Spinal cord (tissue), 10 donors: ENCODE measurements around the gene ACP3. TPM values are rescaled to one million over a fixed set of nuclear protein-coding genes. Genes with fewer than 3 reads are reported as not detected.

ENCODE experiments used
- DNase-seq, 6 donors: peaks; one replicate each; pipeline versions ENCODE4 v3.0.0 to v3.0.0-alpha.2; 2013 to 2015; ENCODE audit warnings: low spot score in 6 of 6, low read depth in 4 of 6
- H3K27ac ChIP-seq: one replicate; pipeline ENCODE4 v1.5.1; 2013; ENCODE audit warnings: low read depth, low read length, control low read depth
- H3K27me3 ChIP-seq: one replicate; pipeline ENCODE4 v1.6.1; 2013; ENCODE audit warnings: low read length; ENCODE audit not compliant: control insufficient read depth, insufficient read depth
- H3K36me3 ChIP-seq: one replicate; pipeline ENCODE4 v1.6.1; 2013; ENCODE audit warnings: low read length; ENCODE audit not compliant: control insufficient read depth, insufficient read depth
- H3K4me1 ChIP-seq: one replicate; pipeline ENCODE4 v1.6.1; 2013; ENCODE audit warnings: low read length; ENCODE audit not compliant: control insufficient read depth, insufficient read depth
- H3K4me3 ChIP-seq: one replicate; pipeline ENCODE4 v1.5.1; 2013; ENCODE audit warnings: low read depth, low read length, control low read depth
- H3K9me3 ChIP-seq: one replicate; pipeline ENCODE4 v1.6.1; 2013; ENCODE audit warnings: low read length; ENCODE audit not compliant: control insufficient read depth, insufficient read depth
- WGBS: methylation state at CpG from one replicate; pipeline ENCODE4 v1.1.5; 2013; ENCODE audit warnings: missing lambda C conversion rate; ENCODE audit not compliant: insufficient coverage; 5-methylcytosine and 5-hydroxymethylcytosine counted together
- polyA plus RNA-seq, 2 donors: library from polyadenylated mRNA; unstranded; fragments of 120-200 nt; gene quantifications; one replicate each; pipeline ENCODE4 v1.2.1, GENCODE V29; 2013; ENCODE audit not compliant: insufficient read length in 2 of 2
- total RNA-seq, 2 donors: library from RNA; depleted of rRNA in 1 of 2; stranded (reverse); fragments of 120-200 nt in 1 of 2; fragments of >200 nt in 1 of 2; gene quantifications; one replicate each; pipeline versions ENCODE4 v1.2.3 to v1.2.4, GENCODE V29; 2013 to 2014
- donor health status: healthy.

ACP3 gene
- total and polyA plus RNA-seq, 4 donors, result 0.50 to 1.5 (median 0.95) TPM

- H3K4me3 ChIP-seq, result no peak overlapping the region
- no peak overlapping the region for H3K27ac ChIP-seq
- H3K9me3 ChIP-seq, result no peaks in the 10 kb centered on the region
- no peaks in the 10 kb centered on the region for H3K4me1 ChIP-seq
- no peaks in the 10 kb centered on the region for H3K27me3 ChIP-seq
- H3K36me3 ChIP-seq, result no peaks in the 10 kb centered on the region
- no peak for DNase-seq
- WGBS, result 90% methylated on average over 1 of the region's 3 CpGs
Measured at GRCh38 chr3:132311316-132311715, 5.9 kb upstream of the ACP3 start.

GRCh38 chr3:132311841-132312240, 5.4 kb upstream of the ACP3 start:
- H3K4me1 ChIP-seq, result no peaks in the 10 kb centered on the region
- DNase-seq, result peak in 1 of 6 donors; percentile 37
- H3K9me3 ChIP-seq, result no peaks in the 10 kb centered on the region
- no peaks in the 10 kb centered on the region for H3K36me3 ChIP-seq
- no peak overlapping the region for H3K27ac ChIP-seq
- no peaks in the 10 kb centered on the region for H3K27me3 ChIP-seq
- 79% methylated on average over 1 of the region's 2 CpGs for WGBS
- no peak overlapping the region for H3K4me3 ChIP-seq

- no peaks in the 10 kb centered on the region for H3K27me3 ChIP-seq
- no peaks in the 10 kb centered on the region for H3K9me3 ChIP-seq
- no peaks in the 10 kb centered on the region for H3K4me1 ChIP-seq
- no peaks in the 10 kb centered on the region for H3K36me3 ChIP-seq
- no peak overlapping the region for H3K27ac ChIP-seq
- 89% methylated on average over 1 of the region's 1 CpG for WGBS
- no peak overlapping the region for H3K4me3 ChIP-seq
- DNase-seq, result no peak
Measured at GRCh38 chr3:132315851-132316250, 1.4 kb upstream of the ACP3 start.

GRCh38 chr3:132318451-132318850, 1.2 kb downstream of the ACP3 start:
- WGBS, result 50% methylated on average over 1 of the region's 1 CpG
- no peaks in the 10 kb centered on the region for H3K4me1 ChIP-seq
- H3K9me3 ChIP-seq, result no peaks in the 10 kb centered on the region
- no peak overlapping the region for H3K4me3 ChIP-seq
- no peak for DNase-seq
- no peaks in the 10 kb centered on the region for H3K27me3 ChIP-seq
- H3K27ac ChIP-seq, result no peak overlapping the region
- H3K36me3 ChIP-seq, result no peaks in the 10 kb centered on the region

- no peaks in the 10 kb centered on the region for H3K27me3 ChIP-seq
- H3K9me3 ChIP-seq, result no peaks in the 10 kb centered on the region
- H3K36me3 ChIP-seq, result no peaks in the 10 kb centered on the region
- no peak overlapping the region for H3K4me3 ChIP-seq
- DNase-seq, result peak in 2 of 6 donors; percentile 54 to 60
- H3K27ac ChIP-seq, result no peak overlapping the region
- 35% methylated on average over 3 of the region's 3 CpGs for WGBS
- H3K4me1 ChIP-seq, result no peaks in the 10 kb centered on the region
Measured at GRCh38 chr3:132321304-132321703, 4.1 kb downstream of the ACP3 start.

- no peak for DNase-seq
- Histone ChIP-seq H3K9me3 (no peaks in the 10 kb centered on the region), H3K27ac (no peak overlapping the region), H3K27me3 (no peaks in the 10 kb centered on the region), H3K4me3 (no peak overlapping the region), H3K36me3 (no peaks in the 10 kb centered on the region), H3K4me1 (no peaks in the 10 kb centered on the region)
- no CpG with 5 or more reads among the region's 4 CpGs for WGBS
Measured at GRCh38 chr3:132325103-132325606, 7.9 kb downstream of the ACP3 start.

- no peak for DNase-seq
- Histone ChIP-seq H3K9me3 (no peaks in the 10 kb centered on the region), H3K4me3 (no peak overlapping the region), H3K4me1 (no peaks in the 10 kb centered on the region), H3K27ac (no peak overlapping the region), H3K27me3 (no peaks in the 10 kb centered on the region), H3K36me3 (no peaks in the 10 kb centered on the region)
- WGBS, result no CpG with 5 or more reads among the region's 2 CpGs
Measured at GRCh38 chr3:132325634-132326033, 8.4 kb downstream of the ACP3 start.

GRCh38 chr3:132326251-132326650, 9.0 kb downstream of the ACP3 start:
- H3K4me3 ChIP-seq, result no peak overlapping the region
- no peaks in the 10 kb centered on the region for H3K4me1 ChIP-seq
- WGBS, result 74% methylated on average over 2 of the region's 2 CpGs
- no peaks in the 10 kb centered on the region for H3K36me3 ChIP-seq
- DNase-seq, result peak in 1 of 6 donors; percentile 11
- no peaks in the 10 kb centered on the region for H3K27me3 ChIP-seq
- no peaks in the 10 kb centered on the region for H3K9me3 ChIP-seq
- no peak overlapping the region for H3K27ac ChIP-seq

- Histone ChIP-seq H3K4me1 (no peaks in the 10 kb centered on the region), H3K27me3 (no peaks in the 10 kb centered on the region), H3K4me3 (no peak overlapping the region), H3K36me3 (no peaks in the 10 kb centered on the region), H3K9me3 (no peaks in the 10 kb centered on the region), H3K27ac (no peak overlapping the region)
- DNase-seq, result no peak
- 83% methylated on average over 6 of the region's 6 CpGs for WGBS
Measured at GRCh38 chr3:132332082-132332481, 14.9 kb downstream of the ACP3 start.

- no CpG with 5 or more reads among the region's 1 CpG for WGBS
- Histone ChIP-seq H3K27ac (no peak overlapping the region), H3K27me3 (no peaks in the 10 kb centered on the region), H3K36me3 (no peaks in the 10 kb centered on the region), H3K9me3 (no peaks in the 10 kb centered on the region), H3K4me1 (no peaks in the 10 kb centered on the region), H3K4me3 (no peak overlapping the region)
- peak in 1 of 6 donors; percentile 20 for DNase-seq
Measured at GRCh38 chr3:132332508-132332907, 15.3 kb downstream of the ACP3 start.
